ENCODE data around the gene RER1. TPM values are rescaled to one million over a fixed set of nuclear protein-coding genes. Genes with fewer than 3 reads are reported as not detected.

The RER1 gene
- total RNA-seq, 1 experiment from 2014 or later: 66.2 TPM

DNA sequence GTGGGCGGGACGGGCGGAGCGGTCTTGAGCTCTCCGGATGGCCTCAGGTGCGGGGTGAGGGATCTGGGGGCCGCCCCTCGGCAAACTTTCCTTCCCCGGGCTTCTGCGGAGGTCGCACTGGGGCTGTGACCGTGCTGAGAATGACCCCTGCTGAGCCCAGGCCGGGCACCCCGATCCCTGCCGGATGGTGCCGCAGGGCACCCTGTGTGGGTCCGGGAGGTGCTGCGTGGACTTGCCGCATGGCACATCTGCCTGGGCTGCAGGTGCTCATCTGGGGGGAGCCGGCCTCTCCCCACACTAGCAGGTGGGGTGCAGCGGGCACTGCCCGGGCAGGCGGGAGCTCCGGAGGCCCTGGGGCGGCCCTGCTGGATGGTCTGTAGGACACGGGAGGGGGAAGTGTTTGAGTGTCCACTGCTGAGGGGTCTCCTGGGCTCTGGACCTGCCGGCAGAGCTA lies 52.5 kb downstream of the RER1 start:
- no peak for DNase-seq (ENCODE audit: low spot score)

- no peak for DNase-seq (ENCODE audit: low spot score)
Measured at GRCh38 chr1:2445162-2445822, 53.7 kb downstream of the RER1 start.

GRCh38 chr1:2445823-2446215 lies 54.2 kb downstream of the RER1 start:
- no peak for DNase-seq (ENCODE audit: low spot score)

DNA sequence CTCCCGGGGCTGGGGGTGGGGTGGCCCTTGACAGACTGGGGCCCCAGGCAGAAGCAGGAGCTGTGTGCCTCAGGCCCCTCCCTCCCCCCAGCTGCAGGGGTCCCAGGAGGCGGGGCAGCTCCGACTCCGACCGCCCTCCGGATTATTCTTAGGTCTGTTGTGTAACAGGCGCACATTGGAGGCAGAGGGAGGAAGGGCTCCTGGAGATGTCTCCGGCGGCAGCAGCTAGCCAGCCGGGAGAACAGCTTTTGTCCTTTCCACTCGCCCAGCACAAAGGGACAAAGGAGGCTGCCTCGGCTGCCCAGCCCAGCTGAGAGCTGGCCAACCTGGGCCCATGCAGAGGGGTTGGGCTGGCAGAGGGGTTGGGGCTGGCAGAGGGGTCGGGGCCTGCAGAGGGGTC lies 54.8 kb downstream of the RER1 start:
- DNase-seq (ENCODE audit: low spot score): no peak

DNA sequence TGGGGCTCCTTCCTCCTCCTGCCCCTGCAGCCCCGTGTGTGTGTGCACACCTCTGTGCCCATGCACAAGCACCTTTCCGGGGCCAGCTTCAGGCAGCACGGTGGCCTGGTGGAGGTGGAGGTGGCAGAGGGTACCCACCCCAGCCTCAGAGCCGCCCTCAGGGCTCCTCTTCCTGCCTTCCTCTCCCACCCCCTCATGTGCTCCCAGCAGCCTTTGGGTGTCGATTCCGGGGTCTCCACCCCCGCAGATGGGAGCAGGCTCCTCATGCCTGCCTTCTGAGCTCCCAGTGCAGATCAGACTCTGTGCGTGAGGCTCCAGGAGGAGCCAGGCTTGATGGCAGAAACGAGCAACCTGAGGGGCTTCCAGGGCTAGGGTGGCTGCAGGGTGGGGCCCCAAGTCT lies 55.2 kb downstream of the RER1 start:
- DNase-seq (ENCODE audit: low spot score): no peak

DNA sequence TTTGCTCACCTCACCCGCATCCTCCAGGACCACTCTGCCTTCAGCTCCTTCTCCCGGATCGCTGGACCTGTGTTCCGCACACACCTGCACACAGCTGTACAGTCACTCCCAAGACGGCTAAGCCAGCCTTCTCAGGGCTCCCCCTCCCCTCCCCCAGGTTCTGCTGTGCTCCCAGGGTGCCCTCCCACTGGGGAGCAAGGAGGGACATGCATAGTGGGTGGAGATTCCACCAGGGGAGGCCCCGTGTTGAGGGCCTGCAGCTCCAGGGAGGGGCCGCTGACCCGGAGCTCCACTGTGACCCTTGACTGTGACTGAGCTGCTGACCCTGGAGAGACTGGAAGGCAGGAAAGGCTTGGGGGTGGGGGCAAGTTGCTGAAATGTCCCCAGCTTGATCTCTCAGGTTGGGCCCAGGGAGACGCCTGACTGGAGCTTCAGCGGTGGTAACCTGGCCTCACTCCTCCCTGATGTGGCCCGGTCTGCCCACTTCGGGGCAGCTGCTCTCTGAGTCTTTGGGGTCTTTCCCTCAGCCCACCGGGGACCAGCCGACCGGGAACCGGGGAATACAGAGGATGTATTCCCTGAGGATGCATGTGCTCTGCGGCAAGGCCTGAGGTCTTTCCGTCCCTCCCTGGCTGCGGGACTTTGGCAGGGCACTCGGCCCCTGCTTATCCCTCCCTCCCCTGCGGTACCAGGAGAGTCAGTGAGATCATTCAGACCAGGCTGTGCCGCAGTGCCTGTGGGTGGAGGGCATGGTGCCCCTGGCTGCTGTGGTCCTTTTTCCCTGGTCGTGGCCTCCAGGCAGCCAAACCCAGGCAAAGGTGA lies 55.8 kb downstream of the RER1 start:
- no peak for DNase-seq (ENCODE audit: low spot score)

DNA sequence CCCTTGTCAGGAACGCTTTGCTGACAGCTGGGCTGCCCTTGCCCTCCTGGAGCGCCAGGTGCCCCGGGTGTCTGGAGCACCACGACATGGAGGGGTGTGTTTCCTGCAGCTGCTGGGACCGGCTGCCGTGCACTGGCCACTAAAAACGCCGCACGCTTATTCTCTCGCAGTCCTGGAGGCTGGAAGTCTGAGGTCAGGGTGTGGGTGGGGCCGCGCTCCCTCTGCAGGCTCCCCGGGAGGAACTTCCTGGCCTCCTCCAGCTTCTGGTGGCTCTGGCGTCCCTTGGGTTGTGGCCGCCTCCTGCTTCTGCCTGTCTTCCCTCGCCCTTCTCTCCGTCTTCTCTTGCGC lies 56.4 kb downstream of the RER1 start:
- DNase-seq (ENCODE audit: low spot score): no peak

DNA sequence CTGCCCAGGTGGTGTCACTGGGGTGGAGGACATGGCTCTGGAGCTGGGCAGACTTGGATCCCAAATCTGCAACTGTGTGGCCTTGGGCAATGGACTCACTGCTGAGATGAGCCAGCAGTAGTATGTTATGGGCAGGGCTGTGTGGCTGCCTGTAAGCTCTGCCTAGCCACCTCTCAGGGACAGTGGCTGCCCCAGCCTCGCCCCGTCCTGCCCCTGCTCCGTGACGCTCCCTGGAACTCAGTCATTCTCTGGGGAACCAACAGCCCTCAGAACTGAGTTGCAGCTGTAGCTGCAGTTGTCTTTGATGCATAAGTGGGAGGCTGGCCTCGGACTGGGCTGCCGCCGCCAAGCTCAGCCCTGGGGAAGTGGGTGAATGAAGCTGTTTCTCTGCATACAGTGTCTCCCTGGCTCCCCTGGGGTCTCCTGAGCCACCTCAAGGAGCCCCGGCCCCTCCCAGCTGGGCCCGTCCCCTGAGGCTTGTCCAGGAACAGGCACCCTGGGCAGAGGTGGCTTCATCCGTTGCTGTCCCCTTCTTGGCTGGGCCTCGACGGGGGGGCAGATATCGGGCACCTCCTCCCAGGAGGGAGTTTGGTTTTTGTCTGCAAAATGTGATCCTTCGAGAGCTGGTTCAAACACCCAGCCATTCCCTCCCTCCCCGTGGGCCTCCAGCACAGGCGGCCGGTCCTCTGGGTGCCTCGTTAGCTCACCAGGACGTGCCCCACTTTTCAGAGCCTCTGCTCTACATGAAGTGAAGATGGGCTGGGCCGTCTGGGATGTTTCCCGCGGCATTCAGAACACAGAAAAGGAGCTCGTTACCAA lies 58.2 kb downstream of the RER1 start:
- no peak for DNase-seq (ENCODE audit: low spot score)

GRCh38 chr1:2451741-2452140 lies 60.1 kb downstream of the RER1 start:
- DNase-seq (ENCODE audit: low spot score): no peak

DNA sequence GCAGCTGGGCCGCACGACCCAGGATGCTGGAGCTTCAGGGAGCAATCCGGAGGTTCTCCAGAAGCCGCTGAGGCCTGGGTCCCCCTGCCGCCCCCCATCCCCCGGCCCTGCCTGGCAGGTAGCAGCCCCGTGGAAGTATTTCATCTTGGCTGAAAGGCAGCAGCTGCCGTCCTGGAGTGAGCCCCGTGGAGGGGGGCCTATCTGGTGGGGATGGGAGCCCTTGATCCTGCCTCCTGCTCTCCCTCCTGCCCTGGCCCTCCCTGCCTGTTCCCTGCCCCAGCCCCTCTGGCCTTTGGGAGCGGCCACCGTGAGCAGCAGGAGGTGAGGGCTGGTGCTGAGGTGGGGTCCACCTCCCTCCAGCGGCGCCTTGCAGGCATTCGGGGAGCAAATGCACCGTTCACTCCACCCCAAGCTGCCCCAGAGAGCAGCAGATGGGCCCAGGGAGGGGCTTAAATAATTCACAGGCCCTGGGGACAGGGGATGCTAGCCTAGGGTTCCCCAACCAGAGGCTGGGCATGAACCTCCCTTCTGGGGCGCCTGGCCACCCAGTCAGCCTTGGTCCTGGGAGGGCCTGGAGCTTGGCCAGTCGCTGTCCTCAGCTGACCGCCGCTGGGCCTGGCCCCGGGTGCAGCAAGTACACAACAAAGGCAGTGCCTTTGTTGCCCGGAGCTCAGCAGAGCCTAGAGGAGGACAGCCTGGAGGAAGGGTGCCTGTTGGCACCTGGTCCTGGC lies 60.7 kb downstream of the RER1 start:
- DNase-seq (ENCODE audit: low spot score): no peak

DNA sequence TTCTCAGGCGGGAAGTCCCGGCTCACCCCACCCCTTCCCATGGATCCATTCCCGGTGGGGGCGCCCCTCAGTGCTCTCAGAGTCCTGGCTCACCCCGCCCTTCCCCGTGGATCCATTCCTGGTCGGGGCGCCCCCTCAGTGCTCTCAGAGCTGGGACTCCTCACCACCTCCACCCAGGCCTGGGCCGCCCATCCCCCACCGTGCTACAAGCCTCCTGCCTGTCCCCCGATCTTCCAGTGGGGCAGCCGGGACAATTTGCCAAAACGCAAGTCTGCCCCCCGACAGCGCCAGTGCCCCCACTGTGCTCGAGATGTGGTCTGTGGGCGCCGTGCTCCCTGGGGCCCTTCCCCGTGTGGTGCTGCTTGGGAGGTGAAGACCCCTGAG lies 61.3 kb downstream of the RER1 start:
- no peak for DNase-seq (ENCODE audit: low spot score)

DNA sequence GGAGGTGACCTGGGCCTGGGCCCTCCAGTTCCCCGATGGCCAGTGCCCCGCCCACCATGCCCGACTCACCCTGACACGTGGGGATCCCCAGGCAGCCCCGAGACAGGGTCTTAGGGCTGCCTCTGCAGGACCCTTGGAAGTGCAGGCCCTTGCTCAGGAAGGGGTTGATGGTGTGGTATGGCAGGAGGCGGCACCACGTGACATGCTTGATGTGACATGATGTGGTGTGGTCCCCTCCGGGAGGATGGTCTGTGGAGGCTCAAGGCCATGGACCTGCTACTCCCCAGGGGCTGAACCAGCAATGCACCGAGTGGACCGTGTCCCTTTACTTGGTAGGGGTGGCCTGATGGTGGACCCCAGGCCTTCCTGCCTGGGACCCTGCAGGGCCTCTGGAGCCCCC lies 62.6 kb downstream of the RER1 start:
- no peak for DNase-seq (ENCODE audit: low spot score)

Other genes starting within 250 kb of the RER1 start
- 99.3 and 119 TPM in 2 replicates for gene FAAP20, start 197.1 kb upstream of the RER1 start, total RNA-seq (2014; rRNA removed; shearing (Covaris generic))
- 12.1 and 15.2 TPM in 2 replicates for gene SKI, start 163.5 kb upstream of the RER1 start, total RNA-seq (2014; rRNA removed; shearing (Covaris generic))
- gene MORN1, start 287 bp upstream of the RER1 start, total RNA-seq (2014; rRNA removed; shearing (Covaris generic)): 19.3 and 23.6 TPM in 2 replicates
- 72.2 and 76.7 TPM in 2 replicates for gene PEX10, start 20.7 kb downstream of the RER1 start, total RNA-seq (2014; rRNA removed; shearing (Covaris generic))
- 3.1 and 5.3 TPM in 2 replicates for gene PLCH2, start 84.4 kb downstream of the RER1 start, total RNA-seq (2014; rRNA removed; shearing (Covaris generic))
- gene PANK4, start 134.8 kb downstream of the RER1 start, total RNA-seq (2014; rRNA removed; shearing (Covaris generic)): 37.8 and 48.3 TPM in 2 replicates
- 0.28 and 0.42 TPM in 2 replicates for gene HES5, start 138.4 kb downstream of the RER1 start, total RNA-seq (2014; rRNA removed; shearing (Covaris generic))
- 77.4 and 85.6 TPM in 2 replicates for gene TNFRSF14, start 164.5 kb downstream of the RER1 start, total RNA-seq (2014; rRNA removed; shearing (Covaris generic))
- 90.1 and 101 TPM in 2 replicates for gene PRXL2B, start 194.9 kb downstream of the RER1 start, total RNA-seq (2014; rRNA removed; shearing (Covaris generic))
- 21.3 and 23.0 TPM in 2 replicates for gene MMEL1, start 241.2 kb downstream of the RER1 start, total RNA-seq (2014; rRNA removed; shearing (Covaris generic))